Measurements from ENCODE around the gene KCNK5.

The KCNK5 gene

DNA sequence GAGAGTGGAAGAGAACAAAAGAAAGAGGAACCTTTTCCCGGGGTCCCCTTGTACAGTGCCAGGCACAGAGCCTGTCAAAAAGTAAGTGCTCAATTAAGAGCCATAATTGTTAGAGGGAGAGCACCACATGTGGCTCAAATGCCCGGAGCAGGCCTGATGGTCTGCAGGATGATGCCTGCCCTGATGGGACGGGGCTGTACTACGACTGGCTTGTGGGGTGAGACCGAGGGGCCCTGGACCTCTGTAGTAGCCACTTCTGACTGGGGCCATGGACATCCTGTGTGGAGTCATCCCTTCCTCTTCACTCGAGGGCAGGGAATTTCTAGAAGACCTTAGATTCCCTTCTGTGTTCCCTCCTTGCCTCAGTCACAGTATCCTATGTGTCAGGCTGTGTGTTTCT, 47.9 kb downstream of the KCNK5 start:
- TF ChIP-seq, protein P1, sequence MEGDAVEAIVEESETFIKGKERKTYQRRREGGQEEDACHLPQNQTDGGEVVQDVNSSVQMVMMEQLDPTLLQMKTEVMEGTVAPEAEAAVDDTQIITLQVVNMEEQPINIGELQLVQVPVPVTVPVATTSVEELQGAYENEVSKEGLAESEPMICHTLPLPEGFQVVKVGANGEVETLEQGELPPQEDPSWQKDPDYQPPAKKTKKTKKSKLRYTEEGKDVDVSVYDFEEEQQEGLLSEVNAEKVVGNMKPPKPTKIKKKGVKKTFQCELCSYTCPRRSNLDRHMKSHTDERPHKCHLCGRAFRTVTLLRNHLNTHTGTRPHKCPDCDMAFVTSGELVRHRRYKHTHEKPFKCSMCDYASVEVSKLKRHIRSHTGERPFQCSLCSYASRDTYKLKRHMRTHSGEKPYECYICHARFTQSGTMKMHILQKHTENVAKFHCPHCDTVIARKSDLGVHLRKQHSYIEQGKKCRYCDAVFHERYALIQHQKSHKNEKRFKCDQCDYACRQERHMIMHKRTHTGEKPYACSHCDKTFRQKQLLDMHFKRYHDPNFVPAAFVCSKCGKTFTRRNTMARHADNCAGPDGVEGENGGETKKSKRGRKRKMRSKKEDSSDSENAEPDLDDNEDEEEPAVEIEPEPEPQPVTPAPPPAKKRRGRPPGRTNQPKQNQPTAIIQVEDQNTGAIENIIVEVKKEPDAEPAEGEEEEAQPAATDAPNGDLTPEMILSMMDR (IDR thresholded peaks at IDR 0.05) = no peak
- Histone ChIP-seq H3K4me3 (ENCODE audit: low read depth in 1 of 2, low read length in 1 of 2) (no peak overlapping the region), H3K36me3 (peaks cover 21% of the 10 kb centered on the region), H3K27ac (no peak overlapping the region), H3K9me3 (no peaks in the 10 kb centered on the region), H3K27me3 (no peaks in the 10 kb centered on the region), H3K4me1 (ENCODE audit: control insufficient read depth in 1 of 2, insufficient read depth in 1 of 2, low read depth in 1 of 2, low read length in 1 of 2) (no peaks in the 10 kb centered on the region)

DNA sequence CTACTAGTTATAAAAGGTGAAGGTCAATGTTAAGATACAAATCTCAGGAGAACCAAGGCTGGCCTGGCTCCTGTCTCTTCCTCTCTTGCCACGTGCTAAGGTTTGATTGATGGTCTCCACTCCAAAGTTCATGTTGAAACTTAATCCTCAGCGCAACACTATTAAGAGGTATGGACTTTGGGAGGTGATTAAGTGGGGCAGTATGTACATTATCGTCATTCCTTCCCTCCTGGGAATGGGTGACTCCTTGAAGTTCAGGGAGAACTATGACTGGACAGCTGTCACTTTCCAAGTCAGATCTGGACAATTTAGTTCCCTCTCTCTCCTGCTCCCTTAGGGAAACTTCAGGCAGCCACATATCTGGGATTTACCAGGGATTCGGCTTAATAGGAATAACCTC, 50.5 kb downstream of the KCNK5 start:
- Histone ChIP-seq H3K9me3 (no peaks in the 10 kb centered on the region), H3K36me3 (peaks cover 4% of the 10 kb centered on the region), H3K4me1 (ENCODE audit: control insufficient read depth in 1 of 2, insufficient read depth in 1 of 2, low read depth in 1 of 2, low read length in 1 of 2) (no peaks in the 10 kb centered on the region), H3K27me3 (no peaks in the 10 kb centered on the region), H3K27ac (no peak overlapping the region), H3K4me3 (ENCODE audit: low read depth in 1 of 2, low read length in 1 of 2) (no peak overlapping the region)
- TF ChIP-seq, protein P1 (IDR thresholded peaks at IDR 0.05) = no peak

DNA sequence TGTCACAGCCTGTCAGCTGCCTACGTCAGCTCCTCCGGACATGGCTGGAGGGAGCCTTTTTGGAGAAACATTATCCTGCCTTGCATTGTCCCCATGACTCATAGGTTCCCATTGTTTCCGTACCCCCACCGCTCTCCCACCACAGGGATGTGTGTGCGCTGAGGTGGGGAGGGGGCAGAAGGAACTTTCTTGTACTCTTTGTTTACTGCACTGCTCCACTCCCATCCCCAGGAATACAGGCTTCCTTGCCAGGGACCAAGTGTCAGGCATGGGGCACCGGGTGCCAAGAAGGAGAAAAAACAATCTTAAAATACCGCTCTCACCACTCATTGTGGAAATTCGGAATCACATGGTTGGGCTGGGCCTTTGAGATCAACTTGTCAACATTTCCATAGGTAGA, 51.0 kb downstream of the KCNK5 start:
- TF ChIP-seq, protein P1 (IDR thresholded peaks at IDR 0.05) = no peak
- Histone ChIP-seq H3K4me3 (ENCODE audit: low read depth in 1 of 2, low read length in 1 of 2) (no peak overlapping the region), H3K36me3 (no peaks in the 10 kb centered on the region)

DNA sequence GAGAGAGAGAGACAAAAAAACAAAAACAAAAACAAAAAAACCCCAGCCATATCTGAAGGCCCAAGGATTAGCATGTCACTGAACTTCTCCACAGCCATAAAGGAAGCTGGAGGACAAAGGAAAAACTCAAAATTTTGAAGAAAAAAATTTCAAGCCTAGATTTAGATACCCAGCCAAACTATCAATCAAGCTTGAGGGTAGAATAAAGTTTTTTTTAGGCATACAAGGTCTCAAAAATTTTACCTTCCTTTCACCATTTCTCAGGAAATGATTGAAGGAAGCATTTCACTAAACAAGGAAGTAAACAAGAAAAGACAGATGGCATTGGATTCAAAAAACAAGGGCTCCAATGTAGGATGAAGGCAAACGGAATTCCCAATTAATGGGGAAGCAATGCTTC, 52.1 kb downstream of the KCNK5 start:
- H3K4me3 ChIP-seq (ENCODE audit: low read depth in 1 of 2, low read length in 1 of 2) = no peak overlapping the region
- H3K36me3 ChIP-seq = no peaks in the 10 kb centered on the region
- no peaks in the 10 kb centered on the region for H3K27me3 ChIP-seq
- H3K4me1 ChIP-seq (ENCODE audit: control insufficient read depth in 1 of 2, insufficient read depth in 1 of 2, low read depth in 1 of 2, low read length in 1 of 2) = no peaks in the 10 kb centered on the region
- H3K9me3 ChIP-seq = no peaks in the 10 kb centered on the region
- TF ChIP-seq, protein P1 (IDR thresholded peaks at IDR 0.05) = no peak
- no peak overlapping the region for H3K27ac ChIP-seq

More for the DNA sequence above, 51.0 kb downstream of the KCNK5 start:
- Histone ChIP-seq H3K27me3 (no peaks in the 10 kb centered on the region), H3K27ac (no peak overlapping the region), H3K4me1 (ENCODE audit: control insufficient read depth in 1 of 2, insufficient read depth in 1 of 2, low read depth in 1 of 2, low read length in 1 of 2) (no peaks in the 10 kb centered on the region), H3K9me3 (no peaks in the 10 kb centered on the region)

DNA sequence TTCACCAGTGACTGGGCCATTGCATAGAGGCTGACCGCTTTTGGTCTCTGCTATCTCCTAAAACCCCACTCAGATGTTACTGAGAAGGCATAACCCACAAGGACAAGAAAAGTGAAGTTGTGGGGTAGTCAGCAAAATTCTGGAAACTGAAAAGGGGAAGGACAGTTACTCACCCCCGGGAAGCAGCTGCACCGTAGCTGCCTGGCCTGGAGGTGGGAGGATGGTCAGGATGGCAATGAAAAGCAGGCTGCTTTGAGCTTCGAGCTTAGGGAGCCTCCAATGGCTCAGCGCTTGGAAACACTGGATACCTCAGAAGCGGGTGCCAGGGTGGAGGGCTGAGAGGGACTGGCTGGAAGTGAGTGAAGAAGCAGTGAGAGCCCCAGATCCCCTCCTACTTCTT, 56.0 kb downstream of the KCNK5 start:
- H3K4me1 ChIP-seq (ENCODE audit: control insufficient read depth in 1 of 2, insufficient read depth in 1 of 2, low read depth in 1 of 2, low read length in 1 of 2) = no peaks in the 10 kb centered on the region
- TF ChIP-seq, protein P1 (IDR thresholded peaks at IDR 0.05) = no peak
- H3K27ac ChIP-seq = no peak overlapping the region
- no peak overlapping the region for H3K4me3 ChIP-seq (ENCODE audit: low read depth in 1 of 2, low read length in 1 of 2)
- H3K27me3 ChIP-seq = no peaks in the 10 kb centered on the region
- H3K9me3 ChIP-seq = no peaks in the 10 kb centered on the region
- H3K36me3 ChIP-seq = no peaks in the 10 kb centered on the region

DNA sequence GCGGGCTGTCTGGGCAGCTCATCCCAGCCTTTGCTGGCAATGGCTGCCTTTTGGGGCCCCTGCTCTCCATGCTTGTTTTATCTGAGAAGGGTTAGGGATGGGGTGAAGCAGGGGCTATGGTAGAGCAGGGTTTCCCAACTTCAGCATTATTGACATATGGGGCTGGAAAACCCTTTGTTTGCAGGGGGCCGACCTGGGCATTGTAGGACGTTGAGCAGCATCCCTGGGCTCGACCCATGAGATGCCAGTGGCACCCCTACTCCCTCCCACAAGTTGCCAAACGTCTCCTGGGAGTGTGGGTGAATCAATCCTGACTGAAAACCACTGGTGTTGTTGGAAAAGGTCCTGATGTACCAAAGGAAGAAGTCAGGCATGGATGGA, 56.9 kb downstream of the KCNK5 start:
- H3K27ac ChIP-seq = no peak overlapping the region
- H3K27me3 ChIP-seq = no peaks in the 10 kb centered on the region
- H3K36me3 ChIP-seq = no peaks in the 10 kb centered on the region
- no peaks in the 10 kb centered on the region for H3K4me1 ChIP-seq (ENCODE audit: control insufficient read depth in 1 of 2, insufficient read depth in 1 of 2, low read depth in 1 of 2, low read length in 1 of 2)
- TF ChIP-seq, protein P1 (IDR thresholded peaks at IDR 0.05) = no peak
- H3K9me3 ChIP-seq = no peaks in the 10 kb centered on the region
- H3K4me3 ChIP-seq (ENCODE audit: low read depth in 1 of 2, low read length in 1 of 2) = no peak overlapping the region

Data from neutrophil (primary cell).